Keratinocyte (primary cell): ENCODE measurements around the gene PAX3. TPM values are rescaled to one million over a fixed set of nuclear protein-coding genes. Genes with fewer than 3 reads are reported as not detected.
A peak's percentile ranks its signal among the peaks of the same experiment; 100 is the strongest.

Experiments used
- DNase-seq: peaks from one replicate; pipeline ENCODE4 v3.0.0-alpha.2; 2011; ENCODE audit warnings: low read depth, missing footprints, low spot score
- FAIRE-seq: peaks from 2 replicates; lab custom pipeline; 2011; peaks lifted over from hg19 to GRCh38; lab: Jason Lieb, UNC
- H2AFZ ChIP-seq: 2 replicates; pipeline ENCODE4 v1.6.0; 2012; ENCODE audit warnings: low read length, control low read depth, inconsistent platforms; ENCODE audit not compliant: control insufficient read depth
- H3K27ac ChIP-seq: 2 replicates; pipeline ENCODE4 v1.5.1; 2011; ENCODE audit warnings: low read length; ENCODE audit not compliant: control insufficient read depth, insufficient read depth
- H3K27me3 ChIP-seq: 3 replicates; pipeline ENCODE4 v1.6.0; 2011; ENCODE audit warnings: low read length; ENCODE audit not compliant: control insufficient read depth, insufficient read depth; ENCODE audit errors: extremely low read depth
- H3K36me3 ChIP-seq, 2 experiments: 2 replicates in 1 of 2; 3 replicates in 1 of 2; pipeline ENCODE4 v1.5.1; 2011; ENCODE audit warnings: low read length in 2 of 2, mild to moderate bottlenecking in 1 of 2; ENCODE audit not compliant: control insufficient read depth in 2 of 2, insufficient read depth in 2 of 2; ENCODE audit errors: extremely low read depth in 1 of 2
- H3K4me1 ChIP-seq: 3 replicates; pipeline ENCODE4 v1.5.1; 2011; ENCODE audit warnings: low read length; ENCODE audit not compliant: control insufficient read depth, insufficient read depth; ENCODE audit errors: extremely low read depth
- H3K4me2 ChIP-seq: 3 replicates; pipeline ENCODE4 v1.6.0; 2011; ENCODE audit warnings: low read depth, low read length; ENCODE audit not compliant: control insufficient read depth, insufficient read depth; ENCODE audit errors: extremely low read depth
- H3K4me3 ChIP-seq, 3 experiments: fragments of 200-600 bp in 1 of 3; sonication (generic) in 1 of 3; 2 replicates in 2 of 3; 3 replicates in 1 of 3; pipeline ENCODE4 v1.5.1; 2011 to 2016; ENCODE audit warnings: low read length in 3 of 3, mild to moderate bottlenecking in 3 of 3, control low read depth in 2 of 3, inconsistent platforms in 1 of 3, low read depth in 1 of 3, mixed read lengths in 1 of 3, mixed run types in 1 of 3, moderate library complexity in 1 of 3; ENCODE audit not compliant: control insufficient read depth in 2 of 3, insufficient read depth in 2 of 3; ENCODE audit errors: extremely low read depth in 1 of 3
- H3K79me2 ChIP-seq: 2 replicates; pipeline ENCODE4 v1.6.0; 2012; ENCODE audit warnings: low read length; ENCODE audit not compliant: control insufficient read depth, insufficient read depth
- H3K9ac ChIP-seq: 3 replicates; pipeline ENCODE4 v1.6.0; 2011; ENCODE audit warnings: low read length; ENCODE audit not compliant: control insufficient read depth, insufficient read depth; ENCODE audit errors: extremely low read depth
- H3K9me1 ChIP-seq: 3 replicates; pipeline ENCODE4 v1.6.0; 2011; ENCODE audit warnings: low read length; ENCODE audit not compliant: control insufficient read depth, insufficient read depth; ENCODE audit errors: extremely low read depth
- H3K9me3 ChIP-seq: 2 replicates; pipeline ENCODE4 v1.5.1; 2012; ENCODE audit warnings: low read depth, low read length; ENCODE audit not compliant: control insufficient read depth
- H4K20me1 ChIP-seq: 3 replicates; pipeline ENCODE4 v1.6.0; 2011; ENCODE audit warnings: low read length; ENCODE audit not compliant: control insufficient read depth, insufficient read depth; ENCODE audit errors: extremely low read depth
- EZH2 ChIP-seq: IDR thresholded peaks from one replicate; pipeline ENCODE4 v1.6.1; 2012; ENCODE audit warnings: inconsistent platforms, mild to moderate bottlenecking, low read length, moderate library complexity
- dilution Hi-C: fragments of 300-500 bp; cut with MboI; formaldehyde crosslinking; loops from one replicate; pipeline ENCODE4 v1.7.0; 2020; ENCODE audit warnings: low sequenced_read_pairs; ENCODE audit not compliant: extremely low pct_ligation_motif_present
- polyA plus RNA-seq, 5 experiments: library from polyadenylated mRNA; depleted of rRNA in 3 of 5; stranded (reverse) in 3 of 5; stranded (forward) in 1 of 5; unstranded in 1 of 5; fragments of >200 nt; gene quantifications; 1 replicate in 1 of 5; 2 replicates in 3 of 5; 3 replicates in 1 of 5; pipeline versions ENCODE4 v1.2.1 to v1.2.3, GENCODE V29; 2011 to 2012; ENCODE audit warnings: missing spikeins in 2 of 5, low read depth in 1 of 5, low replicate concordance in 1 of 5
- TF ChIP-seq, protein P1 (sequence below), 3 experiments: IDR thresholded peaks in 1 of 3; conservative IDR thresholded peaks in 1 of 3; optimal IDR thresholded peaks in 1 of 3; 2 replicates in 2 of 3; 3 replicates in 1 of 3; pipeline versions ENCODE3 to v1.5.1; 2011; ENCODE audit warnings: low read length in 3 of 3, mild to moderate bottlenecking in 3 of 3, moderate library complexity in 2 of 3, control low read depth in 1 of 3, inconsistent platforms in 1 of 3; ENCODE audit not compliant: insufficient read depth in 2 of 3; ENCODE audit errors: extremely low read depth in 1 of 3

The PAX3 gene
- polyA plus RNA-seq, 1 donor (not counting 4 experiments of a cell fraction or from before 2014, with no cell fraction given): not detected

DNA sequence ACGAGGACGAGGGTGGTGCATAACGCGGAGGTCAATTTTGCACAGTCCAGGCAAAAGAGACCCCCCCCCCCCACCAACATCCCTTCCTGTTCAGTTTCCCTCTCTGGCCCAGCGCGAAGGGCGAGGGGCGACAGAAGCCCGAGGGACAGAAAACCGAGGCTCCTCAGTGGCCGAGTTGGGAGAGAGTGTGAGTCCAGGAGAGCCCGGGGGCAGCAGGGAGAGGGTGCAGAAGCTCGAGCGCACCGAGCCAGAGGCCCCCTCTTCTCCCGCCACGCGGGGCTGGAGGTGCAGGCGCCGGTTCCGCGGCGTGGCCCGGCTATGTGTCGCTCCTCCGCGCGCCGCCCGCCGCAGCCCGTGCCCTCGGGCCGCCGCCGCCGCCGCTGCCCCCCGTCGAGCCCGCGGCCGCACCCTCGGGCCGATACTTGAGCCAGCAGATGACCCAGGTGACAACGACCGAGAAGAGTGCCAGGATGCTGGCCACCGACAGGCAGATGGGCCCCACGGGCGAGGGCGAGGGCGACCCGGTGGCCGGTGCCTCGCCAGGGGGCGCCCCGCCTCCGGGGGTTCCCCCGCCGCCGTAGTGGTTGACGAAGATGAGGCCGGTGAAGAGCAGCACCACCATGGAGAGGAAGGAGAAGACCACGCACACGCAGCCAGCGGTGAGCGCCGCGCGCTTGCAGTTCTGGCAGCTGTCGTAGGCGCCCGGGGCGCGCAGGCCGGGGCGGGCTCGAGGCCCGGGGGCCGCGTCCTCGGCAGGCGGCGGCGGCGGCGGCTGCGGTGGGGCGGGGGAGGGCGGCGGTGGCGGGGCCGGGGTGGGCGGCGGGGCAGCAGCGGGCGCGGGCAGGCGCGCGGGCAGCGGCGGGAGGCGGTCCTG lies 20.2 kb upstream of the PAX3 start:
- no peaks in the 10 kb centered on the region for H3K9me1 ChIP-seq
- DNase-seq: no peak
- dilution Hi-C loops: no loop called here
- H2AFZ ChIP-seq: no peak overlapping the region
- peak overlapping the region in 1 of 3 experiments; percentile 58 for H3K4me3 ChIP-seq
- H3K36me3 ChIP-seq: no peaks in the 10 kb centered on the region
- peak overlapping the region; percentile 84 for H3K4me2 ChIP-seq
- TF ChIP-seq, protein P1, sequence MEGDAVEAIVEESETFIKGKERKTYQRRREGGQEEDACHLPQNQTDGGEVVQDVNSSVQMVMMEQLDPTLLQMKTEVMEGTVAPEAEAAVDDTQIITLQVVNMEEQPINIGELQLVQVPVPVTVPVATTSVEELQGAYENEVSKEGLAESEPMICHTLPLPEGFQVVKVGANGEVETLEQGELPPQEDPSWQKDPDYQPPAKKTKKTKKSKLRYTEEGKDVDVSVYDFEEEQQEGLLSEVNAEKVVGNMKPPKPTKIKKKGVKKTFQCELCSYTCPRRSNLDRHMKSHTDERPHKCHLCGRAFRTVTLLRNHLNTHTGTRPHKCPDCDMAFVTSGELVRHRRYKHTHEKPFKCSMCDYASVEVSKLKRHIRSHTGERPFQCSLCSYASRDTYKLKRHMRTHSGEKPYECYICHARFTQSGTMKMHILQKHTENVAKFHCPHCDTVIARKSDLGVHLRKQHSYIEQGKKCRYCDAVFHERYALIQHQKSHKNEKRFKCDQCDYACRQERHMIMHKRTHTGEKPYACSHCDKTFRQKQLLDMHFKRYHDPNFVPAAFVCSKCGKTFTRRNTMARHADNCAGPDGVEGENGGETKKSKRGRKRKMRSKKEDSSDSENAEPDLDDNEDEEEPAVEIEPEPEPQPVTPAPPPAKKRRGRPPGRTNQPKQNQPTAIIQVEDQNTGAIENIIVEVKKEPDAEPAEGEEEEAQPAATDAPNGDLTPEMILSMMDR (optimal IDR thresholded peaks at IDR 0.05 in 1 of 3, IDR thresholded peaks at IDR 0.05 in 1 of 3, conservative IDR thresholded peaks at IDR 0.05 in 1 of 3; ENCODE audit: extremely low read depth in 1 of 3, insufficient read depth in 2 of 3, low read length in 3 of 3): peak in 2 of 3 experiments; percentile 10 to 50
- peak; percentile 56 for TF ChIP-seq EZH2
- peaks cover 49% of the 10 kb centered on the region for H3K27me3 ChIP-seq
- no peak overlapping the region for H3K9ac ChIP-seq
- no peaks in the 10 kb centered on the region for H3K79me2 ChIP-seq
- H3K9me3 ChIP-seq: no peaks in the 10 kb centered on the region
- H3K4me1 ChIP-seq: peaks cover 8% of the 10 kb centered on the region
- H3K27ac ChIP-seq: no peak overlapping the region
- peaks cover 2% of the 10 kb centered on the region for H4K20me1 ChIP-seq
- no peak for FAIRE-seq

DNA sequence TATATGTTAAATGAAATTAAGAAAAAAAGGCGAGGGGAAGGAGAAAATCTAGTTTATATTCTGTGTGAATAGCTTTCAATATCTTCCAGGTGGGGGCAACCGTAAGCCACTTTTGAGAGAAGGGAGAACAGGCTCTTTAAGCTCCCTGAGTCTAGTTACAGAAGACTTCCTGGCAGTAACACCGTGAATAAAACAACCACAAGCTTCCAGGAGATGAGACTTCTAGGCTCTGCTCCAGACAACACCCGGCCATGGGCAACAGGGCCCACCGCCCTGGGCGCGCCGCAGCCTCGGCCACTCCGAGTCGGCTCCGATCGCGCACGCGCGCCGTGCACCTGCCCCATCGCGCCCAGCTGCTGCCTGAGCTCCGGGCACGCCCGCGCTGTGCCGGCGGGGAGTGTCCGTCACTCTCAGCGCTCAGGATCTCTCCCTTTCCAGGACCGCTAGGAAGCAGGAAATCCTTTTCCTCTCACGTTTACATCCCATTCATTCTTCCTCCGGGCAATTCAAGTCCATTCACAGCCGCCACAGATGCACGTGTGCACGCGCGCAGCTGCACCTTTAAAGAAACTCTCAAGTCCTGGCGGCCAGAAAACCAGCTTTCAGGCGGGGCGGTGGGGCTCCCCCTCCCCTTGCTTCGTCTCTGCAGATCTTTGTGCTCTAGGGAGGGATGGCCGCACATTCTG lies 19.4 kb upstream of the PAX3 start:
- dilution Hi-C loops: no loop called here
- H3K36me3 ChIP-seq: no peaks in the 10 kb centered on the region
- peaks cover 57% of the 10 kb centered on the region for H3K27me3 ChIP-seq
- peak overlapping the region; percentile 35 for H2AFZ ChIP-seq
- no peaks in the 10 kb centered on the region for H3K9me3 ChIP-seq
- no peak for DNase-seq
- no peaks in the 10 kb centered on the region for H3K79me2 ChIP-seq
- H3K9me1 ChIP-seq: no peaks in the 10 kb centered on the region
- FAIRE-seq: peak; percentile 68
- H3K27ac ChIP-seq: no peak overlapping the region
- H3K4me3 ChIP-seq: peak overlapping the region; percentile 7 to 60 (median 58)
- TF ChIP-seq EZH2: no peak
- TF ChIP-seq, protein P1 (optimal IDR thresholded peaks at IDR 0.05 in 1 of 3, IDR thresholded peaks at IDR 0.05 in 1 of 3, conservative IDR thresholded peaks at IDR 0.05 in 1 of 3; ENCODE audit: extremely low read depth in 1 of 3, insufficient read depth in 2 of 3, low read length in 3 of 3): peak; percentile 35 to 47 (median 40)
- peaks cover 2% of the 10 kb centered on the region for H4K20me1 ChIP-seq
- no peak overlapping the region for H3K9ac ChIP-seq
- peaks cover 8% of the 10 kb centered on the region for H3K4me1 ChIP-seq
- peak overlapping the region; percentile 84 for H3K4me2 ChIP-seq
